Caki2 (cell line): ENCODE results near the gene EVC2. TPM values are rescaled to one million over a fixed set of nuclear protein-coding genes. Genes with fewer than 3 reads are reported as not detected.

Experiments used
- total RNA-seq: library from RNA; depleted of rRNA; stranded (reverse); fragments of >200 nt; shearing (Covaris generic); gene quantifications from 2 replicates; pipeline ENCODE4 v1.2.3, GENCODE V29; 2014; ENCODE audit warnings: low replicate concordance; rRNA removed

Gene EVC2
- total RNA-seq, 1 experiment from 2014 or later, result not detected

Other genes with a start within 250 kb of the EVC2 start
- 11.5 and 24.0 TPM in 2 replicates for gene EVC, start 2.6 kb upstream of the EVC2 start, total RNA-seq
- gene CRMP1, start 184.5 kb upstream of the EVC2 start, total RNA-seq, result not detected in 2 replicates